Daoy (cell line): ENCODE measurements around the gene WBP11. TPM values are rescaled to one million over a fixed set of nuclear protein-coding genes. Genes with fewer than 3 reads are reported as not detected.
"Not testable (repeated sequence)": the region's sequence is repeated elsewhere in the genome, so short reads cannot be mapped to it uniquely, and the experiment has no call there.

Source experiments
- DNase-seq: peaks from one replicate; pipeline ENCODE4 v3.0.0-alpha.2; 2015; ENCODE audit warnings: low read depth
- total RNA-seq: library from RNA; depleted of rRNA; stranded (reverse); fragments of >200 nt; shearing (Covaris generic); gene quantifications from 2 replicates; pipeline ENCODE4 v1.2.3, GENCODE V29; 2014; rRNA removed

The WBP11 gene
- total RNA-seq, 1 experiment from 2014 or later: 23.7 TPM

DNA sequence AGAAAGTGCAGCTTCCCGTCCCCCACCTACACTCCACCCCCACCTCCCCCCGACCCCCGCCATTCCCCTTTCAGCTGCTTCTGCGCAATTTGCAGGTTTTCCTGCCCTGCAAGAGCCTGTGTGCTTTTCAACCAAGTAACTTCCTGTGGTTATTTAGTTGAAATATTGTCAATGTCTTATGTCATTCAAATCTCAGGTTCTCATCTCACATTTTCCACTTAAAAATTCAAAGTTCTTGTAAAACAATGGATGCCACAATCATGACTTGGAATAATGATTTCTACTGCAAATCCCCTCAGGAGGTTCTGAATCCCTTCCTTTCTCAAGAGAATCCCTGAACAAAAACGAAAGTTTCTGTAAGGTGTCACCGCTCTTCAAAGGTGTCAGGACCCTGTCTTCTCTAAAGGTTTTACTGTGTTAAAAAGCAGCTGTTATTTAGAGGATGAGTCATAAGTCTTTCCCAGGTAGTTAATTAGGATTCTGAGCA lies 31.6 kb downstream of the WBP11 start:
- no peak for DNase-seq

DNA sequence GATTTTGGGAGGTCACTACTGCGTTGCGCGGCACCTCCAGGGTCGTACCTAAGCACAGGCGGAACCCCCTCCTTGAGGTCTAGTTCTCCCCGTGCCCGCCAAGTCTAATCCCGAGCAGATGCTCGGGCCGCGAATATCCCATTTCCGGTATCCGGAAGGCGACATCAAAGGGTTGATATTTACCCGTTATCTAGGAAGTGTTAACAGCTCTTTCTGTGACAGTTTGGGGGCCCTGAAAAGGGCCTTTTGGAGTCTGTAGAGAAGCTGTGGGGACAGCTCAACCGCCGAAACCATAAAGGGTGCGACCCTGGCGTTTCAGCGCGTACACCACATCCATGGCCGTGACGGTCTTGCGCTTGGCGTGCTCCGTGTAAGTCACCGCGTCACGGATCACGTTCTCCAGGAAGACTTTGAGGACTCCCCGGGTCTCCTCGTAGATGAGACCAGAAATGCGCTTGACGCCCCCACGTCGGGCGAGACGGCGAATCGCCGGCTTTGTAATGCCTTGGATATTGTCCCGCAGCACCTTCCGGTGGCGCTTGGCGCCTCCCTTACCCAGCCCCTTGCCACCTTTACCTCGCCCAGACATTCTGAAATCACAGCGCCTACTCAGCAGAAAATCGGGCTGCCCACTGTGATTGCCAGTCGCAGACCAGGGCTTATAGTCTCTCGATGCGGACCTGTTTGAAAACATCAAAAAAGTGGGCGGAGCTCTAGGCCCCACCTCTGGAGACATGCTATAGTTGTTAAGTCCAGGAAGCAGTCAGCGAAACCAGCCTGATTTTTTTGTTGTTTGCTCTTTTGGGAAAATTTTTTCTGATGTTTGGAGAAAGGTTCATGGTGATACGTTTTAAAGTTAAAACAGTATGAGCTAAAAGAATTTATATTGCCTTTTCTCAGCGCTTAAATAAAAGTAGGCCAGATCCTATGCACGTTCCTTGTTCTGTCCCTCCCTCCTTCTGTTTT lies 32.5 kb downstream of the WBP11 start:
- peak; percentile 88 for DNase-seq

DNA sequence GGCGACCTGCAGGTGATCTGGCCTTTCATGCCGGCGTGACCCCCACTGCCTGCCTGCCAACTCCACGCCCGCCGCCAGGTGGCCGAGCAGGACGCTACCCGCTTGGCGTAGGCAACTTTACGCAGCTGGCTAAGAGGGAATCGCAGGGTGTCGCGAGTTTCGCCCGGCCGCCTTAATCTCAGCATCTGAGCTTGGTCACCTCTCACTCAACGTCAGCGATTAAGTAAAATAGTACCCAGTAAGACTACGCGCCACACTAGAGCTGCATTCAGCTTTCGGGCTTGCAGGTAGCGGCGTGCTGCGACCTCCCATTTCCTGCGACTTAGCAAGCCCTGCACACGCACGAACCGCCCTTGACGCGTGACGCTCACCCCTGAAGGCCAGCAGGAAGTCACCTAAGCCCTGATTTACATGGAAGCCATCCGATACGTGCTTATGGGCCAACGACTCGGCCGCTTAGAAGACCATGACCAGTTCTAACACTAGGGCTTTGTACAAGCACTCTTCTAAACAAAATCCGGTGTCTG lies 33.2 kb downstream of the WBP11 start:
- peak; percentile 82 for DNase-seq

DNA sequence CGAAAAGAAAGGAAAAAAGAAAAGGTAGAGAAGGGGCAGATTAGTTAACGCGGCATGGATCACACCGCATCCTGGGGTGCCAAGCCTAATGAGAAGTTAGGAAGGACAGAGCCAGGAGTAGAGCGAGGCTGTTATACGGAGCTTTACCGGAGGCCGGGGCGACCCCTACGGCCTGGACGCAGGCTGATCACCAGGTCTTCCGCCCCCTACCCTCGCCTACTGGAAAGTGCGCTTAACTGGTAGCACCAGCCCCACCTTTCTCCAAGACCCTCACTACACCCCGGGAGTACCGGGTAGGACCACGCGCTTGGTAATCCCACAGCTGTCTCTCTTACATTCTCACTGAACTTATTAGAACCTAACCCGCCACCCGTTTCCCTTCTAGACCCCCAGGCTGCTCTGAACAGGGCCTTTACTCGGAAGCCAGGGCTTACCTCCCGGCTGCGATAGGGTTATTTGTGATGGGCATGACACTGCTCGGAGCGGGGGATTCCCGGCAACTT lies 33.8 kb downstream of the WBP11 start:
- no peak for DNase-seq

DNA sequence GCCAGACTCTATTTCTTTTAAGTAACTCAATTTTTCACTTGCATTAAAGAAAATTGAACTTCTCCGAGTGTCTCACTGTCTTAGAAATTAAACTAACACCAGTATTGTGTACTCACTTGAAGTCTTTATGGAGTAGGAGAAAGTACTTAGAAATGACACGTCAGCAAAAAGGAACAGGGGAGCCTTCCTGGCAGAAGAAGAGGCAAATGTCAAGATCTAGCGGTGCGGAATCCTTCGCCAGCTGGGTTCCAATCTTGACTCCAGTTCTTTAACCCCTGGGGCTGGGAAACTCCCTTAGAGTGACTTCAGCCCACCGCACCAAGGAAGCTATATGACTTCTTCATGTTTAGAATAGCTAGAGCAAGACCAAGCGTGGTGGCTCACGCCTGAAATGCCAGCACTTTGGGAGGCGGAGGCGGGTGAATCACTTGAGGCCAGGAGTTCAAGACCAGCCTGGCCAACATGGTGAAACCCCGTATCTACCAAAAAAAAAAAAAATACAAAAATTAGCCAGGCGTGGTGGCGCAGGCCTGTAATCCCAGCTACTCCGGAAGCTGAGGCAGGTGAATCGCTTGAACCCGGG lies 34.4 kb downstream of the WBP11 start:
- DNase-seq: no peak

DNA sequence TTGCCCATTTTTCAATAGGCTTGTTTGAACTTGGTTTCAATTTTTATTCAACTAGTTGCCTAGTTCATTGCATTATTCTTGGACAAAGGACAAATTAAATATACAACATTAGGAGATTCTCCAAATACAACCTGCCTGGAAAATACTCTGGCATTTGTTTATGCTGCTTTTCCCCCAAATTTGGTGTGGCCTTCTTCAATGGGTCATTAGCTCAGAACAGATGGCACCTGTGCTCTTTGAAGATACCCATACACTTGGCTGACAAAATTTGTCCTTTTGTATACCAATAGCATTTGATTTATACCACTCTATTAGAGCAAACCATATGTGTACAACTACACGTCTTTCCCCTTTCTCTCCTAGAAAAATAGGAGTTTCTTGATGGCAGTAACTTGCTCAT lies 35.7 kb downstream of the WBP11 start:
- no peak for DNase-seq

DNA sequence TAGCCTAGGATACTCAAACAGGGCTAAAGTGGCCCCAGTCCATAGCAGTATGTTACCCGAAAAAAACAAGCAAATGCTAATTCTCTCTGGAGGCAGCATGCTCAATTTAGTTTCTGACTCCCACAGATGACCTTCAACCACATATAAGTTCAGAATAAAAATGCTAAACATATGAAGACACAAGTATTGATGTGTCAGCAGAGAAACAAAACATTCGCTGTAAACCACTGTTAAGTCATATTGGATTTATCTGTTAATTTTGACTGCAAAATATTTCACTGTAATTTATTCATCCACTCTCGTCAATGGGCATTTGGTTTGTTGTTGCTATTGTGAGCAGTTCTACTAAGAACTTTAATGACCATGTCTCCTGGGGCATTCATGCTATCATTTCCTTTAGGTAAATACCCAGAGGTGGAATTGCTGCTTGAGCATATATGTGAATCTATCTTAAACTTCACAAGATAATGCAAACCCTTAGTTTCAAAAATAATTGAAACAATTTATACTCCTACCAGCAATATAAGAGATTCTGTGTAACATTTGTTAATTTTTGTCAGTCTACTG lies 36.5 kb downstream of the WBP11 start:
- DNase-seq: no peak

DNA sequence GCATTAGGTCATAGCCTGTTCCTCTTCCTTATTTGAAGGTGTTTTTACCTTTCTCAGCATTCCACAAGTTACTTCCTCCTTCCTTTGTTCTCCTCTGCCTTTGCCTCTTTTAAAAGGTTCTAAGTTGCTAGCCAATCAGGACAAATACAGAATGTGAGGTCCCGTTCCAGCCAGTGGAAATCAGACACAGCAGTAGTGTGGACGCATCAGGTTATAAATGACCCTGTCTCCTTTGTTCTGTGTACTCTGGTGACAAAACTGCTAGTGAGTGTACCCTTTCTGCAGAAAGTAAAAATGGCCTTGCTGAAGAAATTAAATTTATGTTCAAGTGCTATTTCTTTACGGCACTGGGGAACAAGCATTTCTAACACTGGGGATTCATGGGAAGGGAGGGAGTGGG lies 37.3 kb downstream of the WBP11 start:
- DNase-seq: not testable (repeated sequence)

DNA sequence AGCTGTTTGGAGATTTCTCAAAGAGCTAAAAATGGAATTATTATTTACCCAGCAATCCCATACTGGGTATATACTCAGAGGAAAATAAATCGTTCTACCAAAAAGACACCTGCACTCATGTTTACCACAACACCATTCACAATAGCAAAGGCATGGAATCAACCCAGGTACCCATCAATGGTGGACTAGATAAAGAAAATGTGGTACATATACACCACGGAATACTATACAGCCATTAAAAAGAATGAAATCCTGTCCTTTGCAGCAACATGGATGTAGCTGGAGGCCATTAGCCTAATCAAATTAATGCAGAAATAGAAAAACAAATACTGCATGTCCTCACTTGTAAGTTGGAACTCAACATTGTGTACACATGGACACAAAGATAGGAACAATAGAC lies 37.9 kb downstream of the WBP11 start:
- no peak for DNase-seq

DNA sequence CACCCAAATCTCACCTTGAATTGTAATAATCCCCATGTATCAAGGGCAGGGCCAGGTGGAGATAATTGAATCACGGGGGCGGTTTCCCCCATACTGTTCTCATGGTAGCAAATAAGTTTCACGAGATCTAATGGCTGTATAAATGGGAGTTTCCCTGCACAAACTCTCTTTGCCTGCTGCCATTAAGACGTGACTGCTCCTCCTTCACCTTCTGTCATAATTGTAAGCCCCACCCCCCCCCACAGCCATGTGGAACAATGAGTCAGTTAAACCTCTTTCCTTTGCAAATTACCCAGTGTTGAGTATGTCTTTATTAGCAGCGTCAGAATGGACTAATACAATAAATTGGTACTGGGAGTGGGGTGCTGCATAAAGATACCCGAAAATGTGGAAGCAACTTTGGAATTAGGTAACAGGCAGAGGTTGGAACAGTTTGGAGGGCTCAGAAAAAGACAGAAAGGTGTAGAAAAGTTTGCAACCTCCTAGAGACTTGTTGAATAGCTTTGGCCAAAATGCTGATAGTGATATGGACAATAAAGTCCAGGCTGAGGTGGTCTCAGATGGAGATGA lies 43.5 kb downstream of the WBP11 start:
- DNase-seq: not testable (repeated sequence)

DNA sequence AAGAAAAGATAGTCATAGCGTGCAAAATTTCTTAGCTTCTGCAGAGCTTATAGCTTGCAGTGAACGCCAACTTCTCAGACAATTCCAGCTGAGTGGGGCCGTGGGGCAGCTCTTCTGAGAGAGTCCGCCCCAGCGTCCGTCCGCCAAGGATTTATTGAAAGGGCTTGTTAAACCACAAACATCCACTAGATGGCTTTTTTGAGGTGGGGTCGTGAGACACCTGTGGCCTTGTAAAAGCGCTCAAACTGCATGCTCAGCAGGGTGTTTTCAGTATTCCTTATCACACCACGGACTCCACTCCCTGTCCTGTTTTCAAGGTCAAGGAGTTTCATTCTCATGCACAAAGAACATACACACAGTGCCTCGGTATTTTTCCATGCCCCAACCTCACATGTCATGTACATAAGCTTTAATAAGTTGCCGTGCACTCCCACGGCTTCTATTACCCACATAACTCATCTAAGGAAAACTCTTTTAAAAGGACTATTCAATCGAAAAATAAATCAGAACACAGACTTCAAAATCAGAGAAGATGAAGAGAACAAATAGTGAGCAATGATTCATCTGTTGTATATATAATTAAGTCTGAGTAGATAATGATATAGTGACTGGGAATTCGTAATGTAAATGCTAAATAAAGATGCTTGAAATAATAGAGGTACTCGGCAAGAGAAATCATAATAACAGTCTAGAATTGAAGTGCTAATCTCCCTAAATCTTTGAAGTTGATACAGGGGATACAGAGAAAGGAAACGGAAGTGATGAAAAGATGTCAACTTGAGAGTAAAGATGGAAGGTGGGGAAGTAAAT lies 46.7 kb downstream of the WBP11 start:
- no peak for DNase-seq

DNA sequence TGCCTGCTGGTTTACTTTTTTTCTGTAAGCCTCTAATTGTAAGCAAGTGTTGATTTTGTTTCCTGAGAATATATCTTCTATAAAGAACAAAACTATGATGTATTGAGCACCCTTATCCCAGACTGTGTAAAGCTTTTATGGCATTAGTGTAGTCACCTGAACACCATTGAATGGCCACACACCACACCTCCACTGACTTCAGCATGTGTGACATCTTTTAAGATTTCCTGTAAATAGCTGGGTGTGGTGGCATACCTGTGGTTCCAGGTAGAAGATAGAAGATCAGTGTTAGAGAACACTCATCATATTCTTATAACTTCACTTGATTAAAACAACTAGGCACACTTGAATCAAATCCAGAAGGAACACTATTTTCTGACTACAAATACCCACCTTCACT lies 51.3 kb downstream of the WBP11 start:
- DNase-seq: no peak

DNA sequence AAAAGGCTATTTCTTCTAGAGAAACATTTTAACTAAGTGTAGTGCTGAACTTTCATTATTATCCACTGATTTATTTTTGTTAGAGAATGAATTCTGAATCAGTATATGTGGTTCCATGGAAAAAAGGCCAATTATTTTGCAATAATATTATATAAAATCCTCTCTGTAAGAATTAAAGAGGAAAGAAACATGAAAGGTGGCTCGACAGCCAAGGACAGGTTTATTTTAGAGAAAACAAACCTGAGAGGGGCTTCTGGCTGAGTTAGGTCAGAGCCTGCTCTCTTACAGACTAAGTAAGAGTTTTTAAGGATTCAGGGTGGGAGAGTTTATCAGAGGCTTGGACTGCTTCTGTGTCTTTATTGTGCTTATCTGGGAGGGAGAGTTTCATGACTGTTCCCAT lies 60.2 kb downstream of the WBP11 start:
- DNase-seq: no peak

DNA sequence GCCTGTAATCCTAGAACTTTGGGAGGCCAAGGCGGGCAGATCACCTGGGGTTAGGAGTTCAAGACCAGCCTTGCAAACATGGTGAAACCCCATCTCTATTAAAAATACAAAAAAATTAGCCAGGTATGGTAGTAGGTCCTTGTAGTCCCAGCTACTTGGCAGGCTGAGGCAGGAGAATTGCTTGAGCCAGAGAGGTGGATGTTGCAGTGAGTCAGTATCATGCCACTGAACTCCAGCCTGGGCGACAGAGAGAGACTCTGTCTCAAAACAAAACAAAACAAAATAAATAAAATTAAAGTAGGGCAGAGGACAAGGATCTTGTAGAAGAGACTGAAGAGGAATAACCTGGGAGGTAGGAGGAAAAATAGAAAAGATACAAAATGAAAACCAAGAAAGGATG lies 61.3 kb downstream of the WBP11 start:
- DNase-seq: no peak

DNA sequence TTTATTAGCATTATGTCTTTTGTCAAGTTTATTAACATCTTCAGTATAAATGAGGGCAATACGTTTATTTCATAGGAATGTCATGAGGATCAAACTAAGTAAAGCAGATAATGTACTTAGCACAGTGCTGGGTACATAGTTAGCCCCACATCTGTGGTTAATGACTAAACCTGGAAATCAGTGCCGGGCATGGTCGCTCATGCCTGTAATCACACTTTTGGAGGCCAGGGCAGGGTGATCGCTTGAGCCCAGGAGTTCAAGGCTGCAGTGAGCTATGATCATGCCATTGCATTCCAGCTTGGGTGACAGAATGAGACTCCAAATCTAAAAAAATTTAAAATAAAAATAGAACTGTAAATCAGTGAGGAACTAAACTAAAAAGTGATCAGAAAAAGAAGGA lies 62.1 kb downstream of the WBP11 start:
- DNase-seq: no peak

DNA sequence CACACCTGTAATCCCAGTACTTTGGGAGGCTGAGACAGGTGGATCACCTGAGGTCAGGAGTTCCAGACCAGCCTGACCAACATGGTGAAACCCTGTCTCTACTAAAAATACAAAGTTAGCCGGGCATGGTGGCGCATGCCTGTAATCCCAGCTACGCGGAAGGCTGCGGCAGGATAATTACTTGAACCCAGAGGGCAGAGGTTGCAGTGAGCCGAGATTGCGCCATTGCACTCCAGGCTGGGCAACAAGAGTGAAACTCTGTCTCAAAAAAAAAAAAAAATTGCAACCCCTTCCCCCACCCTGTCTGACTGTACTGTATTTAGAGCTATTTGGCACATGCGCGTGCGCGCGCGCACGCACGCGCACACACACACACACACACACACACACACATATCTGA lies 66.8 kb downstream of the WBP11 start:
- not testable (repeated sequence) for DNase-seq

Other genes with a start within 250 kb of the WBP11 start
- gene PLBD1, start 235.6 kb downstream of the WBP11 start, total RNA-seq: 1.9 and 3.5 TPM in 2 replicates
- gene GUCY2C, start 106.9 kb downstream of the WBP11 start, total RNA-seq: not detected in 2 replicates
- 1.5 and 4.5 TPM in 2 replicates for gene C12orf60, start 192 bp upstream of the WBP11 start, total RNA-seq
- gene SMCO3, start 10.7 kb upstream of the WBP11 start, total RNA-seq: 0.23 TPM in 1 of 2 replicates, not detected in the other
- not detected in 2 replicates for gene ART4, start 40.0 kb upstream of the WBP11 start, total RNA-seq
- gene MGP, start 82.4 kb upstream of the WBP11 start, total RNA-seq: 39.0 and 76.2 TPM in 2 replicates
- not detected in 2 replicates for gene ERP27, start 135.1 kb upstream of the WBP11 start, total RNA-seq
- 308 and 347 TPM in 2 replicates for gene ARHGDIB, start 158.1 kb upstream of the WBP11 start, total RNA-seq
- not detected in 2 replicates for gene PDE6H, start 169.6 kb upstream of the WBP11 start, total RNA-seq